Fibroblast of lung (primary cell): Measurements from ENCODE around the gene C1orf141. TPM values are rescaled to one million over a fixed set of nuclear protein-coding genes. Genes with fewer than 3 reads are reported as not detected.

Source experiments
- DNase-seq, 2 donors: peaks; one replicate each; pipeline versions ENCODE4 v3.0.0 to v3.0.0-alpha.2; 2010; ENCODE audit warnings: low read depth in 2 of 2
- H2AFZ ChIP-seq: 2 replicates; pipeline ENCODE4 v1.5.1; 2012; ENCODE audit warnings: low read length, control low read depth, inconsistent platforms
- H3K27ac ChIP-seq: 2 replicates; pipeline ENCODE4 v1.5.1; 2011; ENCODE audit warnings: low read length, control low read depth; ENCODE audit not compliant: insufficient read depth
- H3K27me3 ChIP-seq: 2 replicates; pipeline ENCODE4 v1.5.1; 2011; ENCODE audit warnings: mild to moderate bottlenecking, low read length; ENCODE audit not compliant: control insufficient read depth, insufficient read depth
- H3K36me3 ChIP-seq: 2 replicates; pipeline ENCODE4 v1.5.1; 2011; ENCODE audit warnings: low read length; ENCODE audit not compliant: control insufficient read depth, insufficient read depth
- H3K4me1 ChIP-seq: 2 replicates; pipeline ENCODE4 v1.5.1; 2011; ENCODE audit warnings: low read length; ENCODE audit not compliant: control insufficient read depth, insufficient read depth; ENCODE audit errors: extremely low read depth
- H3K4me2 ChIP-seq: 2 replicates; pipeline ENCODE4 v1.5.1; 2011; ENCODE audit warnings: low read length, control low read depth; ENCODE audit not compliant: insufficient read depth; ENCODE audit errors: extremely low read depth
- H3K4me3 ChIP-seq, 4 experiments: fragments of 200-600 bp in 1 of 4; sonication (generic) in 1 of 4; replicated peaks in 1 of 4; 2 replicates each; pipeline ENCODE4 v1.5.1; 2011 to 2016; ENCODE audit warnings: low read length in 4 of 4, low read depth in 3 of 4, mild to moderate bottlenecking in 3 of 4, control low read depth in 2 of 4, inconsistent platforms in 1 of 4, mixed read lengths in 1 of 4; ENCODE audit not compliant: insufficient read depth in 1 of 4; ENCODE audit errors: control extremely low read depth in 1 of 4
- H3K79me2 ChIP-seq: 2 replicates; pipeline ENCODE4 v1.5.1; 2012; ENCODE audit warnings: mild to moderate bottlenecking, low read length, inconsistent platforms; ENCODE audit not compliant: control insufficient read depth, insufficient read depth
- H3K9ac ChIP-seq: 2 replicates; pipeline ENCODE4 v1.5.1; 2011; ENCODE audit warnings: mild to moderate bottlenecking, low read length, control low read depth; ENCODE audit not compliant: insufficient read depth
- H3K9me3 ChIP-seq: 2 replicates; pipeline ENCODE4 v1.5.1; 2012; ENCODE audit warnings: low read depth, low read length; ENCODE audit not compliant: control insufficient read depth, insufficient read depth
- H4K20me1 ChIP-seq: 2 replicates; pipeline ENCODE4 v1.5.1; 2011; ENCODE audit warnings: low read length; ENCODE audit not compliant: control insufficient read depth, insufficient read depth; ENCODE audit errors: extremely low read depth
- EZH2 ChIP-seq: IDR thresholded peaks from 2 replicates; pipeline ENCODE4 v1.5.1; 2012; ENCODE audit warnings: low read length, control low read depth, mild to moderate bottlenecking; ENCODE audit errors: missing control alignments
- polyA plus RNA-seq, 2 donors: library from polyadenylated mRNA; depleted of rRNA in 1 of 2; stranded (reverse) in 1 of 2; unstranded in 1 of 2; fragments of >200 nt; gene quantifications; 2 replicates each; pipeline ENCODE4 v1.2.1, GENCODE V29; 2011 to 2012; ENCODE audit warnings: missing spikeins in 1 of 2
- total RNA-seq: library from RNA; depleted of rRNA; stranded (reverse); fragments of >200 nt; gene quantifications from 2 replicates; pipeline ENCODE4 v1.2.1, GENCODE V29; 2014
- TF ChIP-seq, protein P1 (sequence below), 2 donors: IDR thresholded peaks in 1 of 2; conservative IDR thresholded peaks in 1 of 2; 1 replicate in 1 of 2; 2 replicates in 1 of 2; pipeline ENCODE4 v1.5.1; 2011 to 2012; ENCODE audit warnings: low read length in 2 of 2, control low read depth in 1 of 2, inconsistent platforms in 1 of 2, low read depth in 1 of 2, mild to moderate bottlenecking in 1 of 2

C1orf141 gene
- total and polyA plus RNA-seq, 2 donors (not counting 1 experiment from before 2014, with no cell fraction given), result not detected

GRCh38 chr1:67085326-67085725 is 49.4 kb downstream of the C1orf141 start:
- Histone ChIP-seq H3K79me2 (no peaks in the 10 kb centered on the region), H3K36me3 (no peaks in the 10 kb centered on the region), H3K9me3 (no peaks in the 10 kb centered on the region), H3K27ac (no peak overlapping the region), H3K4me1 (no peaks in the 10 kb centered on the region), H3K9ac (no peak overlapping the region), H4K20me1 (no peaks in the 10 kb centered on the region), H3K4me2 (no peak overlapping the region), H2AFZ (no peak overlapping the region), H3K4me3 (no peak overlapping the region), H3K27me3 (no peaks in the 10 kb centered on the region)
- TF ChIP-seq, protein P1, sequence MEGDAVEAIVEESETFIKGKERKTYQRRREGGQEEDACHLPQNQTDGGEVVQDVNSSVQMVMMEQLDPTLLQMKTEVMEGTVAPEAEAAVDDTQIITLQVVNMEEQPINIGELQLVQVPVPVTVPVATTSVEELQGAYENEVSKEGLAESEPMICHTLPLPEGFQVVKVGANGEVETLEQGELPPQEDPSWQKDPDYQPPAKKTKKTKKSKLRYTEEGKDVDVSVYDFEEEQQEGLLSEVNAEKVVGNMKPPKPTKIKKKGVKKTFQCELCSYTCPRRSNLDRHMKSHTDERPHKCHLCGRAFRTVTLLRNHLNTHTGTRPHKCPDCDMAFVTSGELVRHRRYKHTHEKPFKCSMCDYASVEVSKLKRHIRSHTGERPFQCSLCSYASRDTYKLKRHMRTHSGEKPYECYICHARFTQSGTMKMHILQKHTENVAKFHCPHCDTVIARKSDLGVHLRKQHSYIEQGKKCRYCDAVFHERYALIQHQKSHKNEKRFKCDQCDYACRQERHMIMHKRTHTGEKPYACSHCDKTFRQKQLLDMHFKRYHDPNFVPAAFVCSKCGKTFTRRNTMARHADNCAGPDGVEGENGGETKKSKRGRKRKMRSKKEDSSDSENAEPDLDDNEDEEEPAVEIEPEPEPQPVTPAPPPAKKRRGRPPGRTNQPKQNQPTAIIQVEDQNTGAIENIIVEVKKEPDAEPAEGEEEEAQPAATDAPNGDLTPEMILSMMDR (conservative IDR thresholded peaks at IDR 0.05 in 1 of 2, IDR thresholded peaks at IDR 0.05 in 1 of 2; ENCODE audit: low read depth in 1 of 2, low read length in 2 of 2), result no peak
- TF ChIP-seq EZH2, result no peak
- DNase-seq, result no peak

DNA sequence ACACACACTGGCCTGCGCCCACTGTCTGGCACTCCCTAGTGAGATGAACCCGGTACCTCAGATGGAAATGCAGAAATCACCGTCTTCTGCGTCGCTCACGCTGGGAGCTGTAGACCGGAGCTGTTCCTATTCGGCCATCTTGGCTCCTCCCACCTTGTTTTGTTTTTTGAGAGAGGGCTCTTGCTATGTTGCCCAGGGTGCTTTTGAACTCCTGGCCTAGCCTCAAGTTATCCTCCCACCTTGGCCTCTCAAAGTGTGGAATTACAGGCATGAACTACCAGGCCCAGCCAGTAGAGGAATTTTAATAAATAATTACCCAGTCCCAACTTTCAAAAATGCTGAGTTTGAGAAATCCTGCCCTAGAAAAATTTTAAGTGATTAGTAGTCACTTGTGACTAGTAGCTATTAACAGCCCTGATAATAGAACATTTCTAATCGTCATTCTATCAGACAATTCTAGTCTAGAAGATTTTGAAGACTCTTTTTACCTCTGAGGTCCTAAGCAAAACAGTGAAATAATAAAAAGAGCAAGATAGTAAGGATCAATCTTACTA is 49.9 kb downstream of the C1orf141 start:
- Histone ChIP-seq H3K27me3 (no peaks in the 10 kb centered on the region), H3K4me3 (no peak overlapping the region), H4K20me1 (no peaks in the 10 kb centered on the region), H3K79me2 (no peaks in the 10 kb centered on the region), H3K9me3 (no peaks in the 10 kb centered on the region), H3K27ac (no peak overlapping the region), H2AFZ (no peak overlapping the region), H3K4me2 (no peak overlapping the region), H3K9ac (no peak overlapping the region), H3K36me3 (no peaks in the 10 kb centered on the region), H3K4me1 (no peaks in the 10 kb centered on the region)
- DNase-seq, result no peak
- TF ChIP-seq, protein P1 (conservative IDR thresholded peaks at IDR 0.05 in 1 of 2, IDR thresholded peaks at IDR 0.05 in 1 of 2; ENCODE audit: low read depth in 1 of 2, low read length in 2 of 2), result no peak
- no peak for TF ChIP-seq EZH2

DNA sequence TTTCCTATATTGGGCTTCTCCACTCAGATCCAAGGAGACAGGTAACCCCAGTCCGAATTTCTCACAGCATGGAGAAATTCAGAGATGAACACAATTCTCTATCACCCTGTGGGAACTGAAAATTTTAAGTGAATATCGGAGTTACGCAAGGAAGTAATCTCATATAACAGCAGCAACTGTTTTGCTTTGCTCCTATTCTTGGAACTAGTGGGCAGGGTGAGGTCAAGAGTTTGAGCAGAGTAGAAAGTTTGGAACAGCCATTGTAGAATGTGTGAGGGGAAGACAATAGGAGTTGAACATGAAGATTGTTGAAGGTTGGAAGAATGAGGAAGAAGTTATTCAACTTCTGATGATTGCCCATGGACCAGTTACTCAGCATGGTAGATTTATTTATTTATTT is 56.5 kb downstream of the C1orf141 start:
- Histone ChIP-seq H2AFZ (no peak overlapping the region), H4K20me1 (no peaks in the 10 kb centered on the region), H3K4me1 (no peaks in the 10 kb centered on the region), H3K9me3 (no peaks in the 10 kb centered on the region), H3K4me2 (no peak overlapping the region), H3K4me3 (no peak overlapping the region), H3K9ac (no peak overlapping the region), H3K27ac (no peak overlapping the region), H3K36me3 (no peaks in the 10 kb centered on the region), H3K27me3 (peaks cover 4% of the 10 kb centered on the region), H3K79me2 (no peaks in the 10 kb centered on the region)
- no peak for TF ChIP-seq EZH2
- TF ChIP-seq, protein P1 (conservative IDR thresholded peaks at IDR 0.05 in 1 of 2, IDR thresholded peaks at IDR 0.05 in 1 of 2; ENCODE audit: low read depth in 1 of 2, low read length in 2 of 2), result no peak
- DNase-seq, result no peak
